ENCODE results near the gene GABARAP.
A peak's percentile ranks its signal among the peaks of the same experiment; 100 is the strongest.

The GABARAP gene

DNA sequence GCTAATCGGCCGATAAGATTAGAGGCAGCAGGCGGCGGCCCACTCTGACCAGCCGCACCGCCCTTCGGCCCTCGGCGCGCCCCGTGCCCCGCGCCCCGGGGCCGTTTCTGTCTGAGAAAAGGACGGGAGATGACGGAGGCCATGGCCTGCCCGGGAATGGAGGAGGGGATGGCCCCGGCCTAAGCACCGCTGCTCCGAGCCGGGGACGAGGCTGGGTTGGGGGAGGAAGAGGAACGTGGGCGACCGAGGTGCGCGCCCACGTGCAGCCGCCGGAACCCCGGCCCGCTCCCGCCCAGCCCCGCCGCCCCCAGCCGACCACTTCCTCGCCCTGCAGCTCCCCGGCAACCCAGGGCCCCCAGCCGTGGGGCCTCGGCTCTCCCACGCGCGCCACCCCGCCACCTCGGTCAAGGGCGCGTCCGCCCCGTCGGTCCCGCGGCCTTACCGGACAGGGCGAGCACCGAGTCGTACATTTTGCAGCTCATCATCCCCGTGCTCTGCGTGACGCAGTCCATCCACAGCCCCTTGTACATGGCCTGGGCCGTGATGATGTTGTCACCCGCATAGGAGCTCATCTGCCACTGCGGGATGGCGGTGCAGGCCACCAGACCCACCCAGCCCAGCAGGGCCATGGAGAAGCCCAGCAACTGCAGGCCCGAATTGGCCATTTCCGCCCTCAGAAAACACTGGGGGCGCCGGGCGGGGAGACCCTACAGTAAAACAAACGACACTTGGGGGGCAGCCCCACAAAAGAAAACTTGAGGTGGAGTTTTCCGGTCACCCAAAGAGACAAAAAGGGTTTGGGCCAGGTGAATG is 19.3 kb upstream of the GABARAP start:
- intact Hi-C loops (cut with DNase I): no loop called here
- DNase-seq: peak in 2 of 10 donors; percentile 63 to 82

DNA sequence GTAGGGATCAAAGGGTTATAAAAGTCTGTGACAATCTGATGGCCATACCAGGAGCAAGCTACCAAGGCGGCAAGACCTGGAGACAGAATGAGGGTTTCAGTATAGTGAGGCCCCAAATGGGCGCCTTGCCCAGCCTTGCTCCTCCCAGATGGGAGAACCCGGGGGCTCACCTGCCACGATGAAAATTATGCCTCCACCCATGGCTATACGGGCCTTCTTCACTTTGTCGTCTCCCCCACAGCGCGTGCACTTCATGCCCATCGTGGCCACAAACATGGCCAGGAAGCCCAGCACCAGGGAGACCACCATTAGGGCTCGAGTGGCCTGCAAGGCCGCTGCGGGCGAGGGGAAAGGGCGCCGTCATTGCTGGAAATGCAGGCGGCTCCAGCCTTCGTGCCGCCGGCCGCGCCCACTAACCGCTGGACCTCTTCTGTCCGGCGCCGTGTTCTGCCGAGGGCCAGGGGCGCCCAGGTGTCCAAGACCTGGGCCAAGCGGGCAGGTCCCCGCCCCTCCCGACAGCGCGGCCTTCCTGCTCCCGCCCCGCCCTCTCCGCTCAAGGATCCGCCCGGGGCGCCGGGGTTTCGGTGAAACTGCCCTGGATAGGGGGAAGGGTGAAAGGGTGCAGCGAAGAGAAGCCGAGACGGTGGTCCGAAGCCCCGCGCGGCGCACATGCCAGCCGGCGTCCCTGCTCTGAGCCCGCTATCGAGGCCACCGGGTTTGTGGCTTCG is 18.6 kb upstream of the GABARAP start:
- peak in 2 of 10 donors; percentile 61 to 62 for DNase-seq
- intact Hi-C loops (cut with DNase I): no loop called here

DNA sequence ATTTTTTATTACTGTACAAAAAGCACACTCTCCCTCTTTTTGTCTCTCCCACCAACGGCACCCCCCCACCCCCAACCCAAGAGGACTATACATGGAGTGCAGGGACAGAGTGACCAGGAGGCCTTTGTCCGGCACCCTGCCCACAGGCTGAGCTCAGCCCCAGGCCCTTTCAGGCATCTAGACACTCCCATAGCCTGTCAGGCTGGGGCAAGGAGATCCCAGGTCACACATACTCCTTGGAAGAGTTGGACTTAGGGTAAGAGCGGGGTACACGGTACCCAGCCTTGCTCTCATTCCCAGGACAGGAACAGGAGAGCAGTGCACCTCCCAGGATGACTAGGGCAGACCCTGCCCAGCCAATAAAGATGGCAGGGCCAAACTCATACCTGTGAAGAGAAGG is 17.9 kb upstream of the GABARAP start:
- peak in 2 of 10 donors; percentile 30 to 40 for DNase-seq
- intact Hi-C loops (cut with DNase I): no loop called here

DNA sequence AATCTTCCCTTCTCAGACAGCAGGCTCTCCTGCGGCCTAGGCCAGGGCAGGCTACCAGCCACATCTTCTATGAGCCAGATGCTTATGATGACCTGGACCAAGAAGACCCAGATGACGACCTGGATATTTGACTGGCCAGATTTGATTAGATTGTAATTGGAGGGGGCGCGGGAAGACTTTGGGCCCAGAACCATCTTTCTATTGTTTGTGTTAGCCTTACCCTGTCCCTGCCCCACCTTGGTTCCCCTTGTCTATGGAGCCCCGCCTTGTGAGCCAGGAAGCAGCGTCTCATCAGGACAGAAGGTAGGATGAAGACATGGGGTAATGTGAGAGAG is 17.3 kb upstream of the GABARAP start:
- intact Hi-C loops (cut with DNase I): no loop called here
- peak in 1 of 10 donors; percentile 46 for DNase-seq

DNA sequence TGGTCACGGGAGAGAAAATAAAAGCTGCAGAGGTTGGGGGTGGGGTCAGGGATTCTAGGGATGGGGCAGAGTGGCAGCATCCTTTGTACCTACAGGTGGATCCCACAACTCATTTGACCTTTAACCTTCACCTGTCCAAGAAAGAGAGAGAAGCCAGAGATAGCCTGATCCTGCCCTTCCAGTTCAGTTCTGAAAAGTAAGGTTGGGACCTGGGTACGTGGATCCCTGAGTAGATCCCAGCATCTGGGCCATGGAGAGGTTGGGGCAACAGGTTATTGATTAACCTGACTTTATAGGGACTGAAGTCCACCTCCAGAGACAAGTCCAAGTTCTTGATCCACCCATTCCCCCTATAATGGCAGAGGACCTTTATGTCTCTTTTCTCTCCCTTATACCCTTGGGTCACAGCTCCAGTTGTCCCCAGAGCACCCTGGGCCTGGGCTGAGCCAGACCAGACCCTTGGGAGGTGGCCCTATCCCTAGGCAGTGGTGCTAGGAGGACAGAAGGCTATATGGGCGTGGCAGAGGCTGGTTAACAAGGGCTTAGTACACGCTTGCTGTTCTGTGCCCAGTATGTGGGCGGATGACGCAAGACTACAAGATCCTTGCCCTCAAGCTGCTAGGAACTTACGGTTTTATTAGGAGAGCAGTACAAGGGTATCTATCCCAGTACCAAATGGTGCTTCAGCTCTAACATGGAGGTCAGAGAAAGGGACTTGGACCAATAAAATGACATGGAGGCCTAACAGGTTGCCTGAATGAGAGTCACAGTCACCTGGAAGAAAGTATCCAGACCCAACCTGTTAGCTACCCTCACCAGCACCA is 16.7 kb upstream of the GABARAP start:
- peak in 2 of 10 donors; percentile 20 to 37 for DNase-seq
- intact Hi-C loops (cut with DNase I): no loop called here

DNA sequence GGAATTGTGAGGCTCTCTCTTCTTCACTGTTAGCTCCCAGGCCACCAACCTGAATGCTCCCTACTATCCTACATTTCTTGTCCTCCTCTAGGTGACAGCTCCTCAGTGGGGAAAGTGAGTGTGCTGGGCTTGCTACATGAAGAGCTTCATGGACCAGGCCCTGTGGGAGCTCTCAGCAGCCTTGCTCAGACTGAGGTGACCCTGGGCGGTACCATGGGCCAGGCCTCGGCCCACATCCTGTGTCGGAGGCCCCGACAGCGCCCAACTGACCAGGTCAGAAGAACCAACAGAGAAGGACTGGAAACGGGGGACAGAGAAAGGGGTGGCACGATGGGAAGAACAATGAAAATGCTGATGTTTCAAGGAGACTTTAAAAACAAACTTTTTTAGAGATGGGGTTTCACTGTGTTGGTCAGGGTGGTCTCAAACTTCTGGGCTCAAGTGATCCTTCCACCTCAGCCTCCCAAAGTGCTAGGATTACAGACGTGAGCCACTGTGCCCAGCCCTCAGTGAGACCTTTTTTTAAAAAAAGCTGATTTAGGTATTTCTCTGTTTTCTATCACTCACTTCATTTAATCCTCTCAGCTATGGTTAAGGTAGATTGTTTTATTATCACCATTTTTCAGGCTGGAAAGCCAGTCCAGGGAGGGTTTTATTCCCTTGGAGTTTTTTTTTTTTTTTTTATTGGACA is 14.7 kb upstream of the GABARAP start:
- intact Hi-C loops (cut with DNase I): no loop called here

DNA sequence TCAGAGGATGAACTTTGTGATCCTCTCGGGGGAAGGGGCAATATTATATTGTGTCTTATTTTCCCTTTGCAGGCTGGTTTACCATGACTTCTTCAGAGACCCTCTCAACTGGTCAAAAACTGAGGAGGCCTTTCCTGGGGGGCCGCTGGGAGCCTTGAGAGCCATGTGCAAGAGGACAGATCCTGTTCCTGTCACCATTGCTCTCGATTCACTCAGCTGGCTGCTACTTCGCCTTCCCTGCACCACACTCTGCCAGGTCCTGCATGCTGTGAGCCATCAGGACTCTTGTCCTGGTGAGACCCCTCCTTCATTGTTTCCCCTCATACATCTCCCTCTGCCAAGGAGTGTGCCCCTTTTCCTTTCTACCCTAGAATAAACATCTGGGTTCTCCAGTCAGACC is 12.3 kb upstream of the GABARAP start:
- DNase-seq: peak in 3 of 10 donors; percentile 19 to 50 (median 38)
- intact Hi-C loops (cut with DNase I): no loop called here

More for the DNA sequence above, 14.7 kb upstream of the GABARAP start:
- peak in 1 of 10 donors; percentile 52 for DNase-seq

DNA sequence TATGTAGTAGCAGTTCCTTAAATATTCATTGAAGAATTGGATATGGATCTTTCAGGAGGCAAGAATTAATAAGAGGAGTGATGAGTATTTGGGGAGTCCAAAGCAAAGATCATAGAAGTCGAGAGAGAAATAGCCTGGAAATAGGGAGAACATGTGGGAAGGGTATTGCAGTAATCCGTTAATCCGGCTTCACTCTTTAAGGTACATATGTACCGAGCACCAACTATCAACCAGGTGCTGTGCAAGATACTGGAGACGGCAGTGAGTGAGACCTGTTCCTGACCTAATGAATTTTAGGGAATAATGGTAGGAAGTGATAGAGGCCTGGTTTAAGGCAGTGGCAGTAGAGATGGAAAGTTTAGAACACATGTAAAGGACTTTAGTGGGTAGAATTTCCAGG is 10.8 kb upstream of the GABARAP start:
- intact Hi-C loops (cut with DNase I): loop anchor here (2.0 kb wide), 1 partner anchor 54 kb away; the partner anchor contains the start of gene EIF5A
- no peak for DNase-seq

DNA sequence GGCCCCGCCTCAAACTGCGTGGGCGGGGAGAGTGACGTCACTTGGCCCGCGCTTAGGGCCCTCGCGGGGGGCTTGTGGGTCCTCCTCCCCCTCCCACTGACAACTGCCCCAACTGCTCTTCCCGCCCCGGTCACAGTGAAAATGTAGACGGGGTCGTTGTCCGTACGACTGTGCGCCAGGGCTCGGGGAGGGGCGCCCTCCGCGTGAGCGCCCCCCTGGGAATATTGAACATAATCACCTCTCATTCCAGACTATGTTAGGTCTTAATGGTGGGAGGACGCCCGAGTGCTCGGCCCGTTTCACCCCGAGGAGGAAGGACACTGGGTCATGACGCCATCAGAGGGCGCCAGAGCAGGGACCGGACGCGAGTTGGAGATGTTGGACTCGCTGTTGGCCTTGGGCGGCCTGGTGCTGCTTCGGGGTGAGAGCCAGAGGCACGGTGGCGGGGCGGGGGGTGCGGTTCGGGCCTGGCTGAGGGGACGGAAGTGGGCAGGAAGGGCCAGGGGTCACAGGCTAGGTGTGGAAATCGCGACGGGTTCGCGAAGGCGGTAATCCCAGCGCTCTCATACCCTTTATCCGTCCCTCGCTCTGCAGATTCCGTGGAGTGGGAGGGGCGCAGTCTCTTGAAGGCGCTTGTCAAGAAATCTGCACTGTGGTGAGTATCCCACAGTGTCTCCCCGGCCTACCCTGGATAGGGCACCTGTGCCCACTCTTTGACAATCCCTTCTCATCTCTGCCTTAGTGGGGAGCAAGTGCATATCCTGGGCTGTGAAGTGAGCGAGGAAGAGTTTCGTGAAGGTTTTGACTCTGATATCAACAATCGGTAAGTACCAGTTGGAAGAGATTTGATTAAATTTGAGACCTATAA is 10.2 kb upstream of the GABARAP start, which contains the start of gene ELP5:
Gene ELP5, plus strand, starts transcription at position 40 of the 868 bp plus-strand sequence. Its CDS starts 336 bp downstream, at position 376.
- intact Hi-C loops (cut with DNase I): loop anchor here (2.0 kb wide), 1 partner anchor 54 kb away; the partner anchor contains the start of gene EIF5A
- DNase-seq: peak; percentile 84 to 98 (median 90)

DNA sequence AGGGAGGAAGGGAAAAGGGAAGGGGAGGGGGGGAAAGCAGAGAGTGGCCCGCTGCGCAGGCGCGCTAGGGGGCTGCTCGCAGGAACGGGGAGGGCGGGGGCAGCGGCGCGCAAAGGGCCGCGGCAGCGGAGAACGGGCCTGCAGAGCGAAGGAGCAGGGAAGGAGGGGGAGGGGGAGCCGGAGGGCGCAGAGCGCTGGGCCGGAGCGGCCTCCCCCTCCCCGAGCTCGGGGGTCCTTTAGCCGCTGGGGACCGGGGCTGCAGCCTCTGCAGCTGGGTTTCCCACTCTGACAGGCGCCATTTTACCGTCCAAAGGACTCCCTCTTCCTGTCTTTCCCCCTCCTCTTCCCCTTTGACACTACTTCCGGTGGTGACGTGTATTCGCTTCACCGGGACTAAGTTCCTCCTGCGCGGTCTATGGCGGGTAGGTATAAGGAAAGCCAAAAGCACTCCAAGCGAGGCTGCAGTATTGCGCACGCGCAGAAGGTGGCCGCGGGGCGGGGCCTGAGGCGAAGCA is 9.5 kb upstream of the GABARAP start, which contains the start of gene CTDNEP1:
Gene CTDNEP1, minus strand, starts transcription at position 74 of the 515 bp plus-strand sequence. CDS start 438 bp downstream, outside the sequence.
- intact Hi-C loops (cut with DNase I): loop anchor here (1.0 to 2.0 kb wide), 2 partner anchors 8 to 55 kb away; partner anchors contain the start of gene EIF5A
- peak; percentile 98 to 100 (median 99) for DNase-seq

DNA sequence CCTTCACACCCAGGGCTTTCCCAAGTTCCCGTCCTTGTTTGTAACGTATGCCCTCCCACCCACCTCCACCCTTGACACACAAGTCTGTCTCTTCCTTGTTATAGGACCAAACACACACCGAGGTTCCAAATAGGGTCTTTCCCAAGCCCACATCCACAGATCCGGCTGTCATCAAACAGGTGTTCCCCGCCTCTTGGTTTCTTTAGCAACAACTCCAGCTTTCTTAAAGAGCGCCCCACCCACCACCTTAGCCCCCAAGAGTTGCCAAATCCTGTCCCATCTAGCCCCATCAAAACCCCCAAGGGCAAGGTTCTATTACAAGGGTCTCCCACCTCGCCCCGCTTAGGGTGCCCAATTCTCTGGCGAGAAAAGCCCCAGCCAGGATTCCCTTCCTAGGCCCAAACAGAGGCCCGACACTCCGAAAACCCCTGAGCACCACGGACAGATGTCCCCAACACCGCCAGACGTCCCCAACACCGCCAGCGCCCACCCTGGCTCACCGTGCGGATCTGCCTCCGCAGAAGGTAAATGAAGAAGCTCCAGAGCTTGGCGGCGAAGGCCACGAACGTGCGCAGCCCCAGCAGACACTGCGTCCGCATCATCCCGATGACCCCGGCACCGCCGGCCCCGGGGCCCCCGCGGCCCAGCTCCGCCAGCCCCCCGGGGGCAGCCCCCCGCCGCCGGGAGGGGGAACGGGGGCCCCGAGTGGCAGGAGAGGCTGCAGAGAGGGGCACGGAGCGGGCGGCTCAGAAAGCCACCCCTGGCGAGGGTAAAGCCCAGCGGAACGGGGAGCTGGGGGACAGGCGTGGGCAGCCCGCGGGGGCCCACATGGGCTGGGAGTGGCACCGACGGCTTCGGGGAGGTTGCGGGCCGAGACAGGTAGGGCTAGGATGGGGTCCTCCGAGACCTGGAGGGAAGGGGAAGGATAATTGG is 8.7 kb upstream of the GABARAP start:
- intact Hi-C loops (cut with DNase I): loop anchor here (1.0 kb wide), 1 partner anchor 8 kb away; no protein-coding TSS in a partner anchor
- peak in 2 of 10 donors; percentile 61 to 77 for DNase-seq

DNA sequence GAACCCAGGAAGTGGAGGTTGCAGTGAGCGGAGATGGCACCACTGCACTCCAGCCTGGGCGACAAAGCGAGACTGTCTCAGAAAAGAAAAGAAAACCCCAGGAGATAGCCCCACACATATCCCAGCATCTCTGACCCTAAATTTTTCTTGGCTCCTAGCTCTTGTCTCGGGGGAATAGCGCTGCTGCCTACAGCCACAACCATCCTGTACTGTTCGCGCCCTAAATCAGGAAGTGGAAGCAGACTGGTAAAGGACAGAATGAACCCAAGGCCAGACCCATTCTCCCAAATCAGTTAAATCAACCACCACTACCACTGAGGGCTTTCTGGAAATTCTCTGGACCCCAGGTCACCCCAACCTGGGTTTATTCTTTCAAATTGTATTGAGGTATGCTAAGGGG is 7.6 kb upstream of the GABARAP start:
- intact Hi-C loops (cut with DNase I): no loop called here
- peak in 3 of 10 donors; percentile 8 to 22 (median 18) for DNase-seq

DNA sequence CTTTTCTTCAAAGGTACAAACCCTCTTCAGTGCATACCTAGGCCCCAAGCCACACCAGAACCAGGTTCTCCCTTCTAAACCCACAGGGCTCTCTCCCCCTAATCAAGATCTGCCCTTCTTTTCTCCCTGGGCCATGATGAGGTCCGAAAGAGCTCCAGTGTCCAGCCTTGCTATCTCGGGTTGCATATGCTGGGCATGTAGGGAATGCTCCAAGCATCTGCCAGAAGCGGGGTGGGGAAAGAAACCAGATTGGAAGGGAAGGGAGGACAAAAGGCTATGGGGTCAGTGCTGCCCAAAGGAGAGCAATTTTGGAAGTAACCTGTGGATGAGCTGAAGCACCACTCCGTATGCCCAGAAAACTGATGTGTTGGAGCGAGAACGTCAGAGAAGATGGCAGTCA is 7.0 kb upstream of the GABARAP start:
- intact Hi-C loops (cut with DNase I): no loop called here
- DNase-seq: peak in 2 of 10 donors; percentile 0 to 4

DNA sequence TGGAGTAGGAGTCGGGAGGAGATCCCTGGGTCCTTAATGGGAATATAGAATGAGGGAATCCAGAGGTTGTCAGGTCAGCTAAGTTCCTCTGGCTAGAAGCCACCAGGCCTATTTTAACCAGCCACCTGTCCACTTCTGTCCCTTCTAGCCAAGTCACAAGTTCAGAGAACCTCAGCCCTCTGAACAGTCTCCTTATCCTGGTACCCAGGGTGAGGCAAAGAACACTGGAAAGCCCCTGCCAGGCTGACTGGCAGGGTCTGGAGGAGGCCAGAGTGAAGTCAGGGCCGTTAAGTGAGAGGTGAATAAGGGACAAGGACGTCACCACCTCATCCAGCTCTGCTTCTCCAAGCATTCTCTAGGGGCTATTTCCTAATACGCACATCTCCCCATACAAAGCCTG is 6.5 kb upstream of the GABARAP start:
- peak in 3 of 10 donors; percentile 2 to 9 (median 8) for DNase-seq
- intact Hi-C loops (cut with DNase I): no loop called here

DNA sequence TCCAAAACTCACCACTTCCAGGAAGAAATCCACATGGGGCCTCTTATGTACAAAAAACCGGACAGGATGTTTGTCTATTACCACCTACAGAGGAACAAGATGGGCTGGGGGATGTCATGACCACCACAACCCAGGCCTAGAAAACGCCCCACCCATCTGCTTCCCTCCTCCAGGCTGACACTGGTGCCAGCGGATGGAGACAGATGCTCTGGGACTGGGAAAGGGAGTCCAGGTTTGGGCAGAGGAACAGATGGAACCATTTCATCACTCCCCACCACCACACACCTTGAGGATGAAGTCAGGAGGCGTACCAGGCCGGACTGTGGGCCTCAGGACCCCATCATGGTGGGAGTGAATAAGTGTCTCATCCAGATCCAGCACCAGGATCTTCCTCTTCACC is 4.5 kb upstream of the GABARAP start:
- intact Hi-C loops (cut with DNase I): no loop called here
- peak in 2 of 10 donors; percentile 41 to 63 for DNase-seq

DNA sequence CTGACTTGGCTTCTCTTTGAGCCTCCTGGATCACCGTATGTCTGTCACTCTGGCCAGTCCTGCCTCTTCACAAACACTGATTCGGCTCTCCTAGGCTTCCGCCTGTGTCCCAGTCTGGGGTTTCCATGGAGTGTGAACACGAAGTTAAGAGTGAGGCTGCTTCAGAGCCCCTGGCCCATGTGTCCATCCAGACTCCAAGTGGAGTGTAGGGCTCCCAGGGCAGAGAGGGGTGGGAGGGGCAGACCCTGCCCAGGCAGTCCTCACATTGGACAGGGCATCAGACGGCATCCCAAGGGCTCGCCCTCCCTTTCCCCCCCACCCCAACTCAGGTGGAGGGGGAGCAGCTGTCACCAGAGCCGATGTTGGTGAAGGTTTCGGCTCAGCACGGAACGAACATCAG is 1.6 kb upstream of the GABARAP start:
- intact Hi-C loops (cut with DNase I): loop anchor here (1.0 kb wide), 1 partner anchor 7 kb away; the partner anchor contains the start of gene CTDNEP1
- peak in 2 of 10 donors; percentile 34 to 64 for DNase-seq

DNA sequence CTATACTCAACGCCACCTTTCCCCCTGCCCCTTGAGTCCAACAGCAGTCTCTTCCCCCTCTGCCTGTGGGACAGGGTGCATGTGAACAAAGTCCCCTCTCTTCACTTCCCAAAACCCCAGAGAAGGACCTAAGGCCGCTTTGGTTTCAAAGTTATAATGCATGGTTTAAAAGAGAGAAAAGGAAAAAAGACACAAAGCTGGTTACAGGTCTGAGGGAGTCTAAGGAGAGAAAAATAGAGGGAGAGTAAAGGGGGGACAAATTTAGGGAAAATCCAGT is 1.1 kb upstream of the GABARAP start:
- intact Hi-C loops (cut with DNase I): loop anchor here (1.0 kb wide), 1 partner anchor 8 kb away; the partner anchor contains the start of gene CTDNEP1
- DNase-seq: no peak
